Body of pancreas (tissue), 4 donors: ENCODE data around the gene KPNA4. TPM values are rescaled to one million over a fixed set of nuclear protein-coding genes. Genes with fewer than 3 reads are reported as not detected.

Source experiments
- ATAC-seq: fragments of 150-250 bp; one replicate; pipeline ENCODE4 v1.9.1; 2016
- DNase-seq, 4 donors: peaks; one replicate each; pipeline ENCODE4 v3.0.0-alpha.2; 2019
- H3K27ac ChIP-seq, 4 donors: fragments of 200-600 bp; sonication (generic); 1 replicate in 3 of 4; 2 replicates in 1 of 4; pipeline versions ENCODE4 v1.5.1 to v1.6.1; 2016 to 2019; ENCODE audit warnings: mild to moderate bottlenecking in 1 of 4, mixed read lengths in 1 of 4, moderate library complexity in 1 of 4
- H3K27me3 ChIP-seq, 2 donors: fragments of 200-600 bp; sonication (generic); one replicate each; pipeline ENCODE4 v1.6.0; 2016; ENCODE audit warnings: mild to moderate bottlenecking in 1 of 2
- H3K36me3 ChIP-seq, 2 donors: fragments of 200-600 bp; sonication (generic); replicated peaks in 1 of 2; 2 replicates each; pipeline ENCODE4 v1.5.1; 2016; ENCODE audit warnings: low read depth in 2 of 2; ENCODE audit not compliant: insufficient read depth in 1 of 2
- H3K4me1 ChIP-seq: fragments of 200-600 bp; sonication (generic); one replicate; pipeline ENCODE4 v1.6.0; 2016
- H3K4me3 ChIP-seq, 2 donors: fragments of 200-600 bp; sonication (generic); 1 replicate in 1 of 2; 2 replicates in 1 of 2; pipeline ENCODE4 v1.5.1; 2016 to 2019
- H3K9me3 ChIP-seq, 3 donors: fragments of 200-600 bp; sonication (generic); 1 replicate in 2 of 3; 2 replicates in 1 of 3; pipeline ENCODE4 v1.5.1; 2016
- CTCF ChIP-seq, 7 experiments: fragments of 450-650 bp in 4 of 7; fragments of 200-600 bp in 3 of 7; sonication (generic) in 3 of 7; IDR thresholded peaks; one replicate each; pipeline ENCODE4 v1.5.1; 2016 to 2019; ENCODE audit warnings: antibody characterized with exemption in 7 of 7
- POLR2A ChIP-seq, 3 donors: fragments of 450-650 bp; IDR thresholded peaks; one replicate each; pipeline ENCODE4 v1.6.1; 2016; ENCODE audit warnings: antibody characterized with exemption in 3 of 3, mild to moderate bottlenecking in 2 of 3
- WGBS, 2 donors: methylation state at CpG; one replicate each; pipeline ENCODE4 v1.1.5; 2017; 5-methylcytosine and 5-hydroxymethylcytosine counted together
- intact Hi-C: fragments of 100-400 bp; cut with DNase I; formaldehyde crosslinking; loops from one replicate; pipeline ENCODE4 v1.15.1; 2023
- total RNA-seq, 2 donors: library from RNA; depleted of rRNA; stranded (reverse); fragments of >200 nt; gene quantifications; one replicate each; pipeline ENCODE4 v1.1.0, GENCODE V29; 2016

KPNA4 gene
- total RNA-seq, 2 donors from 2014 or later, result 9.6 to 14.3 TPM

DNA sequence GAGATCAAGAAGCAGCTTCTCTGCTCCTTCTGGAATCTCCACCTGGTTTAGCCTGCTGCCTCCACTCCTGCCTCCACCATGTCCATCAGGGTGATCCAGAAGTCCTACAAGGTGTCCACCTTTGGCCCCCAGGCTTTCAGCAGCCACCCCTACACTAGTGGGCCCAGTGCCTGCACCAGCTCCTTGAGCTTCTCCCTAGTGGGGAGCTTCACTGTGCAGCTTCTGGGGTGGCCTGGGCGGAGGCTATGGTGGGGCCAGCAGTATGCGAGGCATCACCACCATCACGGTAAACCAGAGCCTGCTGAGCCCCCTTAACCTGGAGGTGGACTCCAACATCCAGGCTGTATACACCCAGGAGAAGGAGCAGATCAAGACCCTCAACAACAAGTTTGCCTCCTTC lies 2.4 kb upstream of the KPNA4 start:
- WGBS, 2 donors, result 86% methylated on average over 3 of the region's 3 CpGs; no CpG with 5 or more reads in 1 of the 2 donors
- intact Hi-C loops, result no loop called here

DNA sequence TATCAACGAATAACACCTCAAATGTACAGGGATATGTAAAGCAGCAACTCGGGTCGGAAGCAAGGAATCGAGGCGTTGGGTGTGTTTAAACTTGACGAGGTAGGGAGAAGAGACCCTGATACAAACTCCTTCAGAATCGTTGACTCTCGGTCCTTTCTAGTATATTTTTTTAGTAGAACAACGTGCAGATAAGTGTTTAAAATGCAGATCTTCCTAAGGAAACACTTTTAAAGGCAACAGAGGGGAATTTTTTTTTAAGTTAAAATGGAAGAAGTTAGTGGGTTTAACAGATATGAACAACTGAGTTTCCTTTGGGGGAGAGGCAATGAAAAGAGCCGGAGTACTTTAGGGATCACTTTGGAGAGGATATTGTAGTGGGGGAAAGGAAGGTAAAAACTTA lies 1.1 kb upstream of the KPNA4 start:
- no peak for TF ChIP-seq CTCF (IDR thresholded peaks at IDR 0.05)
- no peak for TF ChIP-seq POLR2A (IDR thresholded peaks at IDR 0.05)
- DNase-seq (no peak), ATAC-seq (no peak)
- 12% methylated on average over 10 of the region's 10 CpGs for WGBS, 2 donors
- no peaks in the 10 kb centered on the region for H3K36me3 ChIP-seq
- H3K27ac ChIP-seq, result peak overlapping the region in 3 of 4 donors; percentile 97 to 98 (median 97)
- H3K4me3 ChIP-seq, result peak overlapping the region; percentile 20 to 89
- intact Hi-C loops, result no loop called here
- peaks cover 34% of the 10 kb centered on the region for H3K4me1 ChIP-seq
- no peaks in the 10 kb centered on the region for H3K27me3 ChIP-seq
- no peaks in the 10 kb centered on the region for H3K9me3 ChIP-seq

More for the DNA sequence above, 2.4 kb upstream of the KPNA4 start:
- Histone ChIP-seq H3K36me3 (no peaks in the 10 kb centered on the region), H3K4me1 (peaks cover 22% of the 10 kb centered on the region), H3K9me3 (no peaks in the 10 kb centered on the region), H3K4me3 (no peak overlapping the region), H3K27ac (no peak overlapping the region), H3K27me3 (no peaks in the 10 kb centered on the region)
- ATAC-seq, result no peak
- TF ChIP-seq CTCF (IDR thresholded peaks at IDR 0.05) (no peak), POLR2A (IDR thresholded peaks at IDR 0.05) (no peak)
- no peak for DNase-seq

DNA sequence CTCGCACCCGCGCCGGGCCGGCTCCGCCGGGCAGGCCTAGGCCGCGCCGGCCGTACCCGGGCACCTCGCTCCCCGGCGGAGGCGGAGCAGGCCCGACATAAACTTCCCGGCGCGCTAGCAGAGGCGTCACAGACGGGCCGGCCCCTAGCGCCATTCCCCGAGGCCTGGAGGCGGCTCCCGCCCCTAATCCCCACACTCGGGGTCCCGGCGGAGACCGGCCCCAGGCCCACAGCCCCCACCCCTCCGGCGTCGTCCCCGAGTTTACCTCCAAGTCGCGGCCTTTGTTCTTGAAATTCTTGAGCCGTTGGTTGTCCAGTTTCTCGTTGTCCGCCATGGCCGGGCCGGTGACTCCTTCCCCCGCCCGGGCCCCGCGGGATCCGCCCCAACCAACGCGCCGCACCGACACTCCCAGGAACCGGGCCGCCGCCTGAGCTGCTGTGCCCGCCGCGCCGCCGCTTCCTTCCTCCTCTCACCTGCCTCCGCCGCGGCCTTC lies 376 bp downstream of the KPNA4 start:
- DNase-seq (peak in 3 of 4 donors; percentile 65 to 74 (median 69)), ATAC-seq (peak; percentile 63)
- no peaks in the 10 kb centered on the region for H3K27me3 ChIP-seq
- H3K4me1 ChIP-seq, result peaks cover 45% of the 10 kb centered on the region
- WGBS, 2 donors, result 0 to 4% methylated on average over 11 to 56 of the region's 62 CpGs
- intact Hi-C loops, result no loop called here
- TF ChIP-seq CTCF (IDR thresholded peaks at IDR 0.05) (no peak), POLR2A (IDR thresholded peaks at IDR 0.05) (no peak)
- H3K27ac ChIP-seq, result peak overlapping the region; percentile 92 to 98 (median 97)
- H3K36me3 ChIP-seq, result no peaks in the 10 kb centered on the region
- no peaks in the 10 kb centered on the region for H3K9me3 ChIP-seq
- H3K4me3 ChIP-seq, result peak overlapping the region; percentile 20 to 89

- no peaks in the 10 kb centered on the region for H3K27me3 ChIP-seq
- H3K9me3 ChIP-seq, result no peaks in the 10 kb centered on the region
- no peaks in the 10 kb centered on the region for H3K36me3 ChIP-seq
- 1 to 2% methylated on average over 19 to 33 of the region's 34 CpGs for WGBS, 2 donors
- peaks cover 51% of the 10 kb centered on the region for H3K4me1 ChIP-seq
- intact Hi-C loops, result no loop called here
- no peak for ATAC-seq
- TF ChIP-seq CTCF (IDR thresholded peaks at IDR 0.05) (no peak), POLR2A (IDR thresholded peaks at IDR 0.05) (no peak)
- H3K4me3 ChIP-seq, result peak overlapping the region; percentile 22 to 32
- DNase-seq, result peak in 2 of 4 donors; percentile 18 to 28
- peak overlapping the region; percentile 92 to 98 (median 97) for H3K27ac ChIP-seq
These were observed 986 bp downstream of the KPNA4 start for GRCh38 chr3:160564258-160564911.

DNA sequence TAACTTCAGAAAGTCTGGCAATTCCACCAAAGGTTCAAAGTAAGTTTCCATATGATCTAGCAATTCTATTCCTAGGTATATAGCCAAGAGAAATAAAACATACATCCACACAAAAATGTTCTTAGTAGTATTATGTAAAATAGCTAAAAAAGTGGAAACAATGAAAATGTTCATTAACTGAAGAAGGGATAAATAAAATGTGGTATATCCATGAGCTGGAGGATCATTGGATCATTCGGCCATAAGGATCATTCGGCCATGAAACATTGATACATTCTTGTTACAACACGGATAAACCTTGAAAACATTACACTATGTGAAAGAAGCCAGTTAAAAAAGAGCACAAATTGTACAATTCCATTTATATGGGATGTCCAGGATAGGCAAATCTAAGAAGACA lies 2.4 kb downstream of the KPNA4 start:
- no peak overlapping the region for H3K4me3 ChIP-seq
- TF ChIP-seq POLR2A (IDR thresholded peaks at IDR 0.05) (no peak), CTCF (IDR thresholded peaks at IDR 0.05) (no peak)
- intact Hi-C loops, result no loop called here

More for the DNA sequence above, 2.4 kb downstream of the KPNA4 start:
- H3K9me3 ChIP-seq, result no peaks in the 10 kb centered on the region
- no peaks in the 10 kb centered on the region for H3K36me3 ChIP-seq
- H3K27ac ChIP-seq, result no peak overlapping the region
- WGBS, 2 donors, result 71 to 82% methylated on average over 3 of the region's 3 CpGs
- ATAC-seq, result no peak
- no peaks in the 10 kb centered on the region for H3K27me3 ChIP-seq
- no peak for DNase-seq
- peaks cover 51% of the 10 kb centered on the region for H3K4me1 ChIP-seq
